ENCODE data around the gene RNASE4. TPM values are rescaled to one million over a fixed set of nuclear protein-coding genes. Genes with fewer than 3 reads are reported as not detected.
"Not testable (repeated sequence)": the region's sequence is repeated elsewhere in the genome, so short reads cannot be mapped to it uniquely, and the experiment has no call there.

RNASE4 gene
- polyA plus RNA-seq, 3 donors, result 1.5 to 2.4 (median 1.8) TPM

DNA sequence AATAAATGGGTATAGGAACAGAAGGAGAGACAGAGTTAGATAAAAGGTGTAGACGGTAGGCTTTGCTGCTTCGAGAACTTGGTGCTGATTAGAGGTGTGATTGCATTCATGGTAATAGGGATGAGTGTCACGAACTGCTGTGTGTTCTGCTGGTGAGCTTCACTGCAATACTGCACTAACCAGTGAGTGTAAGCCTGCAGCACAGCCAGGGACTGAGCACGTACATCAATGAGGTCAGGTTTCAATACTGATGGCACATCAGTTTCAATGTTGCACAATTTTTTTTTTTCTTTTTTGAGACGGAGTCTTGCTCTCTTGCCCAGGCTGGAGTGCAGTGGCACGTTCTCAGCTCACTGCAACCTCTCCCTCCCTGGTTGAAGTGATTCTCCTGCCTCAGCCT, 36.4 kb downstream of the RNASE4 start:
- DNase-seq (ENCODE audit: extremely low read depth in 1 of 11, low read depth in 9 of 11, low spot score in 4 of 11), result no peak

DNA sequence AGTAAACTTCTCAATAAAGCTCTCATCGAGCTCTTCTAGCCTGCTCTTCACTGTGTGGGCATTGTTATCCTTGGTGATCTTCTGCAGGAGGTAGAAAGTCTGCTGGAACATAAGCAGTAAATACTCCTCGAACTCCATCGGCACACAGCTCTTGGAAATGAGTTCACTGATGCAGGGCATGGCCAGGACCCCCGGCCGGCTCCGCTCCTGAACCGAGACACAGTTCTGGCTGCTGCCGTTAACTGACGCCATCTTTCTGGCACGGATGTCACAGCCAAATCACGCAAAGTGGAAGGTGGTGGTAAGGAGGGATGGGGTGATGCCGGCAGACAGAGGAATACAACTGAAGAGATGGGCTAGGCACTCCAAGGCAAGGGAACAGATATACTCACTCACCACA, 37.7 kb downstream of the RNASE4 start:
- DNase-seq (ENCODE audit: extremely low read depth in 1 of 11, low read depth in 9 of 11, low spot score in 4 of 11), result no peak

DNA sequence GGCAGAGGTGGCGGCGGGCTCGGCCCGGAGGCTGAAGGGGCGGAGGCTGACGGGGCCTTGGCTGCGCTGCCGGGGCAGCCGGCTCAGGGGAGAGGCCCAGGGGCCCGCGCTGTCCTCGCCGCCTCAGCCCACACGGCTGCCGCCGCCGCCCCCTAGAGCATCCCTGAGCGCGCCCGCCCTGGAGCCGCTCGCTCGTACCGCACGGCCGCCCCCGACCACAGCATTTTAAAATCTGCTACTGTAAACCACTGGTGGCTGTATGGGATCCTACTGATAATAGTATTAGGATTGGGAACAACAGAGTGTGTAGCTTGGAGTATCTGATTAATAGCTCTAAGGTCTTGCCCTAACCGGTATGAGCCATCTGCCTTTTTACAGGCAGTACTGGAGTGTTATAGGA, 39.1 kb downstream of the RNASE4 start:
- no peak for DNase-seq (ENCODE audit: extremely low read depth in 1 of 11, low read depth in 9 of 11, low spot score in 4 of 11)

DNA sequence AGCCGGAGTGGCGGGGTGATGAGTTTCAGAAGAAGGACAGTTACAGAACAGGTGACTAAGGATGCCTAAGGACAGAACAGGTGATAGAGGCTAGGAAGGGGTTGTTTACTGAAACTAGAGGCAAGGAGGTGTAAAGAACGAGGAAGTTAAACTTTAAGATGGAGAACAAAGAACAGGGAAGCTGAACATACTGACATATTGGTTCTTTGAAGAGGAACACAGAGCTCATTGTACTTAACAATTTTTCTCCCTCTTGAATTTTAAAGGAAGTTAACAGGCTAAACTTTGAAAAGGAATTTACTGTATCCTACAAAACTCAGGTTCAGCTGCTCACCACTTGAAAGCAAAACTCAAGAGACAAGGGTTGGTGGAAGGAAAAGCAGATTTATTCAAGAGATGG, 41.8 kb downstream of the RNASE4 start:
- DNase-seq (ENCODE audit: extremely low read depth in 1 of 11, low read depth in 9 of 11, low spot score in 4 of 11), result not testable (repeated sequence)

DNA sequence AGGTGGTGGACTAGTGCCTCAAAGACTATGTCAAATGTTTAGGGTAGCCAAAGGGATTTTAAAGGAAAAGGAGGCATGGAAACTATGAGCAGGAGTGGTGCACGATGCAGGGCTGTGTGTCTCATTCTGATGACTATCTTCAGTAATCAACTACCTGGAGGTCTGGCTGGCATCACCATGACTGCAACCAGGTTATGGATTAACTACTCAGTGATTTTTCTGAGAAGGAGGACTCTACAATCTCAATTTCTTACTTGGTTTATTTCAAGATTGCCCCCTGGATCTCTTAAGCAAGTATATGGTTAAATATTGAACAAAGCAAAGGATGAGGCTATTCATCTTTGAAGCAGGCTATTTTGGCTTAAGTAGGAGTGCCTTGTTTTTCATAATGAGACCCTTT, 42.2 kb downstream of the RNASE4 start:
- no peak for DNase-seq (ENCODE audit: extremely low read depth in 1 of 11, low read depth in 9 of 11, low spot score in 4 of 11)

DNA sequence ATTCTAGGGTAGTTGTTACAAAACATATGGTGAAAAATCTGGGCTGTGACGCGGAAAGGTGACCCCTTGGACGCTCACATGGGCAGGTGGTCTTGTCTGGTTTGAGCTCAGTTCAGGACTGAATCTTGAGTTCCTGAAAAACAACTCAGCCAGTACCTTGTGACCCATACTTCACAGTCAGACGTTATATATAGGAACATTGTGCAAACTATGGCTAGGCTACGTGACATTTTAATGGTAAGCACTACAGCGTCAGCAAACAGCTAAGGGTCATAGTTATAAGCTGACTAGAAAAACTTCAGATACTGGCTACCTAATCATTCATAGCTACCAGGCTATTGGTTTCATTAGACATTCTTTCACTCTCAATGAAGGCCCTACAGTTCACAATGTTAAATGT, 46.5 kb downstream of the RNASE4 start:
- no peak for DNase-seq (ENCODE audit: extremely low read depth in 1 of 11, low read depth in 9 of 11, low spot score in 4 of 11)

DNA sequence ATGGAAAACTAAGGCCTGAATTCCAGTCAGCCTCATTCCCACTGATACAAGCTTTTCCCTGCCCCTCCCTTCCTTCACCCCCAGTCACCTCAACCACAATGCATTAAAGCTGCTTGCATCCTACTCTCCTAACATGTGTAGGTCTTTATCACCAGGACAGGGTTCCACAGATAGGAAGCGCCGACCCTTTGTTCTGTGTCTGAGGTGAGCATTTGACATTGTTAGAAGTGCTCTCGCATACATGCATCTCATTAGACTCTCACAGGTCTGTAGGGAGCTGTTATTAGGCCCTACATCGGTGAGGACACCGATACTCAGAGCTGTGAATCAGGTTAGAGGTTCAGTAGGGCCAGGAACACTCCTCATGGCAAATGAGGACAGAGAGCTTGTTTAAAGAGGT, 48.1 kb downstream of the RNASE4 start:
- DNase-seq (ENCODE audit: extremely low read depth in 1 of 11, low read depth in 9 of 11, low spot score in 4 of 11), result no peak

DNA sequence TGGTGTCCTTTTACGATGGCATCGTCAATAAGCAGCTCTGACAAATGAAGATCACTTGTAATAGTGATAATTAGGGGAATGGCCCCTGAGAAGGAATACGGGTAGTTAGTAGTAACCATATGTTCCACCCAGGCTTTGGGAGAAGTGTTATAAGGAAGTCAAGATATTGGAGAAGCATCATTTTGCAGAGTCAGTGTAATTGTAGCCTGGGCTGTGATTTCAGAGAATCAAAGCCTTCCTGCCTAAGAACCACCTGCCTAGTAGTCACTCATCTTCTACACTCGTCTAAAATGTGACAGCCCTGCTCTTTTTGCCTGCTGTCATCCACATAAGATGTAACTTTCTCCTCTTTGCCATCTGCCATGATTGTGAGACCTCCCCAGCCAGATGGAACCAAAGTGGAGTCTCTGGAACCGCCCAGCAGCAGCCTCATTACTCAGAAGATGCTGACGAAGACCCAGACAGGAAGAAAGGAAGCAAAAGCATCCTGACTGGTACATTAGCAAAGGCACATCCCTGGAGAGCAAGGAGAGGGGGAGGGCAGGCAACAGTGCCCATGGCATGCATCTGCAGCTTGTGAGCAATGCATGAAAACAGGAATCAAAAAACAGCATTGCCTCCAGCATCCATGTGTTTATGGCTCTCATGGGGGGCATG, 48.7 kb downstream of the RNASE4 start:
- no peak for DNase-seq (ENCODE audit: extremely low read depth in 1 of 11, low read depth in 9 of 11, low spot score in 4 of 11)

DNA sequence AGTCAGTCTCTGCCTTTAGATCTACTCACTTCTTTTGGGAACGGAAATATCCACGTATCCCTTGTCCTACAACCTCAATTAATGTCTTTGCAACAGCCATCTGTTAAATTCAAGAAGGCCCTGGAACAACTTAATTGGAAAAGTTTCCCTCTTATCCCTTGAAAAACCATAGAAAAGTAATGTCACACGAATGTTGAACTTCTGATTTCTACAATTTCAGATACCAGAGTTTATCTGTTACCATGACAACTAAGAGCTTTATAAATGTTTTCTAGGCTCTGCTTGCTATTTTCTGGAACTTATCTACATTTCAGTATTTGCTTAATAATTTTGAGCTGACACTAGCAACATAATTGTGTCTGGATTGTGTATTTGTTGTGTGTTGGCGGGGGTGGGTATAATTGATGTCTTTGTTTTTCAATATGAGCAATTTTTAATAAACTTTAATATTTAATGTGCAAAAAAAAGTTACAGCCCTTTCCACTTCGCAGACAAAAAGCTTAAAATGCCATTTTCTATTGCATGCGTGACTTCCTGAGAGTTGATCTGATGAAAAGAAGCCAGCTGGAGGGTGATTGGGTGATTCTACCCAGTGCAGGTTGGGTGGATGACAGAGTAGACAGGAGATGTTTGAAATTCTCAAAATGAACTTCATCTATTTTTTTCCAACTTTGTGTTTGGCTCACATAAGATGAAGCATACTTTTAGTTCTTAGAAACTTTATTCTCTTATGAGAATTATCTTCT, 49.5 kb downstream of the RNASE4 start:
- DNase-seq (ENCODE audit: extremely low read depth in 1 of 11, low read depth in 9 of 11, low spot score in 4 of 11), result no peak

DNA sequence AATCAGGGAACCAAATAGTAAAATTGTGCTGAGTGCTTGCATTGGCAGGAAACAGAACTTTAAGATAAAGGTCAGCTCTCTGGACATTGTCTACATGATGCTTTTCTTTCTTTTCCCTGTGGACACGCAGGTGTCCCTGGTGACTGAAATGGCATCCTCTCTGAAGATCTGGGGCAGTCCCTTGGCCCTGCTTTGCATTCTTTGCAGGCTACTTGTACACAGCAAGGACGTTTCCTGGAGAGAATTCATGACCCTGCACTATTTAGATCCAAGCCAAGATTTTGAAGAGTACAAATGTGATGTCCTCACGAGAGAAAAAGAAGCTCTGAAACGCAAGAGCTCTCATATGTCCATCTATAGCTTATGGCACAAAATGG, 50.1 kb downstream of the RNASE4 start:
- no peak for DNase-seq (ENCODE audit: extremely low read depth in 1 of 11, low read depth in 9 of 11, low spot score in 4 of 11)

DNA sequence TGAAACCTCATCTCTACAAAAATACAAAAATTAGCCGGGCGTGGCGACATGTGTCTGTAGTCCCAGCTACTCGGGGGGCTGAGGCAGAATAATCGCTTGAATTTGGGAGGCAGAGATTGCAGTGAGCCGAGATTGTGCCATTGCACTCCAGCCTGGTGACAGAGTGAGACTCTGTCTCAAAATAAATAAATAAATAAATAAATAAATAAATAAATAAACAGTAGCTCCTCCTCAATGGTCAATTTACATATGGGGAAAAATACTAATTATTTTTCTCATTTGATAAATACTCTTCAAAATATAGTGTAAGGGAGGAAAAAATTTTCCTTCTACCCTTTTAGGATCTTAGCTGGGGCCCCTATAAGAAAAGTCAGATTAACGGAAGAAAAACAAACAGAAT, 53.9 kb downstream of the RNASE4 start:
- DNase-seq (ENCODE audit: extremely low read depth in 1 of 11, low read depth in 9 of 11, low spot score in 4 of 11), result not testable (repeated sequence)

DNA sequence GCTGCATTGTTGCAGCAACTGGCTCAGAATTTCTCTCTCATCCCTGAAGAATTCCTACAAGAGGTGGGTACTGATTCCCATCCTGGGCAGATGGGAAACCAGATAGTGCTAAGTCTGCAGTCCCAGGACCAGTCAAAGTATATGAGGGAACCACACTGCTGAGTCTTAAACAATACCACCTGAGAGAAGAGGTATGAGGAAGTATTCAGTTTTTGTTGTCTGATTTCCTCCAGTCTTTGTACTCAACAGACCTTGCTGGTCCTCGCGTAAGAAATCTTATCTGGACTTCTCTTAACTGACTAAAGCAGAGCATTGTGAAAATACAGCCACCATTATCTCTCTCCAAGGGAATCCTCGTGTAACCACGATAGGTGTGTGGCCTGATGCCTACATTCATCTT, 57.8 kb downstream of the RNASE4 start:
- DNase-seq (ENCODE audit: extremely low read depth in 1 of 11, low read depth in 9 of 11, low spot score in 4 of 11), result no peak

DNA sequence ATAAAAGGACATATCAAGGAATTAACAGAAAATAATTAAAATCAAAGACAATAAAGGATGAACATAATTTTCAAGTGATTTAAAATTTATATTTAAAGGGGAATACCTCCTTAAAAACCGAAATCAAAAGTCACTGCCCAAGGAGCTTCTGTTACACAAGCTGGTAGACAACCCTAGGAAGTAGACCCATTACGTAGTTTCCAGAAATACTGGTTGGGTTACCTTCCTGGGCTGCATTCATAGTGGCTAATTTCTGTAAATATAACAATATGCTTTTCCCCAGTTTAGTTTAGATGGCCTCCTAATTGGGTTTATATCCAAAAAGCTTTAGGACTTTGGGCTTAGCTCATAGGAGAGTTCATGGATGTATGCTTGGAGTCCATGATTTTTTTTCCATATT, 59.2 kb downstream of the RNASE4 start:
- no peak for DNase-seq (ENCODE audit: extremely low read depth in 1 of 11, low read depth in 9 of 11, low spot score in 4 of 11)

DNA sequence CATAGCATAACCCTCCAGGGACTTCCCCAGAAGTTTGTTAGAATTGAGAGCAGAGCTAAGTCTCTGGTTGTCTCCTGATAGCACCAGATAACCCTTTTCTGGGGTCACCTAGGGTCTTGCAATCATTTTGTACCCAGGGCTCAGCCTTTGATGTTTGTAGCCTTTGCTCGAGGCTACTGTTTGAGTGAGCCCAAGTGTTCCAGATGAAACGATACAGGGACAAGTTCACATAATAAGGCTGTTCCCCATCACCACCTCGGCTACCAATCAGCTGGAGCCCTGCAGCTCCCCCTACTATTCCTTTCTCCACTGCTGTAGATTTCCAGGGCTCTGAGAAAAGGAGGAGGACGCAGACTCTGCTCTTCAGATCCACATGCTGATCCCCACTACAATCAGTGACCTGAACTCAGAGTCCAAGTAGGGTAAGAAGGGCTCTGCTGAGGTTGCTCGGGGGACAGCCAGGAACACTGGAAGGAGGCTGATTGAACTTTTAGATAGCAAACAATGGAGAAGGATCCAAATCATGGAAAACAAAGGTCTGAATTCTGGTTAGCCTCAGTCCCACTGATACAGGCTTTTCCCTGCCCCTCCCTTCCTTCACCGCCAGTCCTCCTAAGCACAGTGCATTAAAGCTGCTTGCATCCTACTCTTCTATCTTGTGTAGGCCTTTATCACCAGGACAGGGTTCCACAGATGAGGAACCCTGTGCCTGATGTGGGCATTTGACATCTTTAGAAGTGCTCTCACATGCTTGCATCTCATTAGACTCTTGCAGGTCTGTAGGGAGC, 61.4 kb downstream of the RNASE4 start, which contains the start of gene EDDM3A:
Gene EDDM3A (plus strand): TSS at position 317 of the 788 bp plus-strand sequence. CDS start 1,694 bp downstream, outside the sequence.
- DNase-seq (ENCODE audit: extremely low read depth in 1 of 11, low read depth in 9 of 11, low spot score in 4 of 11), result no peak

DNA sequence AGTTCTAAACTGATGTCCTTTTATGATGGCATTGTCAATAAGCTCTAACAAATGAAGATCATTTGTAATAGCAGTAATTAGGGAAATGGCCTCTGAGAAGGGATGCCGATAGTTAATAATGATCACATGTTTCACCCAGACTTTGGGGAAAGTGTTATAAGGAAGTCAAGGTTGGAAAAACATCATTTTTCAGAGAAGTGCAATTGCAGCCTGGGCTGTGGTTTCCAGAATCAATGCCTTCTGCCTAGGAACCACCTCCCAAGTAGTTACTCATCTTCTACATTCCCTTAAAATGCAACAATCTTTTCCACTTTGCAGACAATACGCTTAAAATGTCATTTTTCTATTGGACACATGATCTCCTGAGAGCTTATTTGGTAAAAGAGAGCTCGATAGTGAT, 62.2 kb downstream of the RNASE4 start:
- DNase-seq (ENCODE audit: extremely low read depth in 1 of 11, low read depth in 9 of 11, low spot score in 4 of 11), result no peak

DNA sequence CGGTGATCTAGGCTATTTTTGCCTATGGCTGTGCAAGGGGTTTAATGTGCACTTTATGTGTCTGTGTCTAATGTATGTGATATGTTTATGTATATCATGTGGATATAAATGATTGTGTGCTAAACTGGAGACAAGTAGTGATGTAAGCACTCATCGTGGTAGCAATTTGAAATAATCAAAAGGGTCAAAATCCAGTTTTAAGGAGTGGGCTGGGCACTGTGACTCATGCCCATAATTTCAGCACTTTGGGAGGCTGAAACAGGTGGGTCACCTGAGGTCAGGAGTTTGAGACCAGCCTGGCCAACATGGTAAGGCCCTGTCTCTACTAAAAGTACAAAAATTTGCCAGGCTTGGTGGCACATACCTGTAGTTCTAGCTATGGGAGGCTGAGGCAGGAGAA, 64.1 kb downstream of the RNASE4 start:
- DNase-seq (ENCODE audit: extremely low read depth in 1 of 11, low read depth in 9 of 11, low spot score in 4 of 11), result no peak

DNA sequence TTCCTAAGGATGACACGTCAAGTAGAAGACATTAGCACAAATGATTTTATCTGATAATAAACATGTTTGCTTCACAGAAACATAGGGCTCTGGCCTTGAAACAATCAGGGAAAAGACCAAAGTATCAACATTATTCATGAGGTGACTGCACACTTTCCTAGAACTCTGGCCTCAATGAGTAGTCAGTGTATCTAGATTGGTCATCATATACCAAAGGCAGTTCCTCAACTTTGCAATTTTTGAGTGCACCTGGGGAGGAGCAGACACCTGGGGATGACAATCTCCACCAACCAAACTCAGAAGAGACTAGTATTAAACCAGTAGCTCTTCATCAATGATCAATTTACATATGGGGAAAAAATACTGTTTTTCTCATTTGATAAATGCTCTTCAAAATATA, 65.8 kb downstream of the RNASE4 start:
- DNase-seq (ENCODE audit: extremely low read depth in 1 of 11, low read depth in 9 of 11, low spot score in 4 of 11), result no peak

All from renal cortex interstitium (tissue), 11 donors.